GM19035 (cell line): ENCODE data around the gene MED7.
"Not testable (repeated sequence)": the region's sequence is repeated elsewhere in the genome, so short reads cannot be mapped to it uniquely, and the experiment has no call there.

ENCODE experiments used
- ATAC-seq: cut with Tn5 transposase; IDR thresholded peaks from one replicate; pipeline ENCODE4 v1.9.1; 2021; ENCODE audit not compliant: unreplicated experiment

MED7 gene

DNA sequence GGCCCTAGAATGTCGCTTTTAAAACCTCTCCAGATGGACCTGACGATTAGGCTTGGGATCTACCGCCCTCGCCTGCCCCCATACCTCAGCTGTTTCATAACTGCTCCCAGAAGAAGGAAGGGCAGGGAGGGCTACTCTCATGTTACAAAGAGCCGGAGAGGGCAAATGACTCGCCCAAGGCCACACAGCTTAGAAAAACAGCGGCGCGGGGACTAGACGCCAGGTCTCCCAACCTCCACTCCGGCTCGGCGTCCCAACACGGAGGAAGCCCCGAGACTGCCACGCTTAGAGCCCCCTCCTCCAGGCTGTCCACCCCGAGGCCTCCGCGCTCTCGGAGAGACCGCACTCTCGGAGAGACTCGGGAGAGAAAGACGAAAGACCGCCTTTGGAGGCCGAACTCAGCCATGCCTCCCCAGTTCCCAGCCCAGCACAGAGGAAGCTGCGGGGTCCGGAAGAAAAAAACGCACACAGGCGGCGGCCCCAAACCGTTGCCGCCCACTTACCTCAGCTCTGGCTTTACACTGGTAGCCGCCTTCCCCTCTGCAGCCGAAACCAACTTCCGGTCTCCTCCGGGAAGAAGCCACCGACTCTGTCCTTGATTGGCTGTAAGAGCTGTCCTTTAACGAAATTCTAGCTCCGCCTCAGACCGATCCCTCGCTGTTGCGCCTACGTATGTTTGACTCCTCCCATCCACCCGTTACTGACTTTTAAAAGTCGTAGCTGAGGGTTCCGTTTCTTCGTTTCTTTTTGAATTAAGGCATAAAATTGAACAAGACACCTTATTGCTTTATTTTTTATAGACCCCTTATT is at the start of gene MED7:
Gene MED7, minus strand, starts transcription at position 549 of the 810 bp plus-strand sequence. CDS start 3,434 bp downstream, outside the sequence.
- peak; percentile 99 for ATAC-seq

GRCh38 chr5:157189223-157189622 is 46.6 kb upstream of the MED7 start:
- peak; percentile 71 for ATAC-seq

DNA sequence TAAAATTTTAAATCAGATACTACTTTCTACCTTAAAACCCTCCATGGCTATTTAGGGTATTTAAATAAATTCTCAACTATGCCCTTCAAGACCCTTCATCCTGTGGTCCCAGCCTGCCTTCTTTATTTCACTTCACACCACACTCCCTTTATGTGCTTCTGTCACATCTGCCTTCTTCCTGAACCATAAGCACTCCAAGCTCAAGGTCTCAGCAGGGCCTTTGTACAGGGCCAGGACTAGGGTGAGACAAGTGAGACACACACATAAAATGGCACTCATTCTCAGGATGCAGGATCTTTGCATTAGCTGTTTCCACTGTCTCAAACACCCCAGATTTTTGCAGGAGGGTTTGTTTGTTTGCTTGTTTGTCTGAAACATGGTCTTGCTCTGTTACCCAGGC is 45.6 kb upstream of the MED7 start:
- ATAC-seq: no peak

DNA sequence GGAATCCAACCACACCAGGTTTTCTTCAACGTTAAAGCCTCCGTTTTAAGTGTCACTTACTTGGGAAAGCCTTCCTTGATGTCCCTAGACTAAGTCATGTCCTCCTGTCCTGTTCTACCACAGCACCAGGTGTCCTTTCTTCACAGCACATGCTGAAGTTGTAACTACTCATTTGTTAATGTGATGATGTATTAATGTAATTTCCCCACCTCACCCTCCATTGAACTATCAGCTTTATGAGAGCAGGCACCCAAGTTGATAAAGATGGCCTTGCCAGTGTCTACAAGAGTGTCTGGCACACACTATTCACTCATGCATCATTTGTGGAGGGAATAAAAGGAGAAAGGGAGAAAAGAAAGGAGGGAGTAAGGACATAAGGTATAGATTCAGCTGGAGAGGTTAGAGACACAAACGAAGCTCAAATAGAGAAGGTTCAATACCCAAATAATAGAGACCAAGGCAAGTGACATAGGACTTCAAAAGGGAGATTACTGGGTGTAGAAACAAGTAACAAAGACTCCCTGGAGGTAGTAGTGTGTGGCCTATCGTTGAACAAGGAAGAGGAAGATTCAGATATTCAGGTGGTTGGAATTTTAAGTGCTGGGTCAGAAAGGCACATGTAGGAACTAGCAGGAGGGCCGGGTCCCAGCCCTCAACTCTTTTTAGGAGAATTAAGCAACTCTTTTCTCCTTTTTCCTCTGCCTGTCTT is 44.5 kb upstream of the MED7 start:
- ATAC-seq: no peak

DNA sequence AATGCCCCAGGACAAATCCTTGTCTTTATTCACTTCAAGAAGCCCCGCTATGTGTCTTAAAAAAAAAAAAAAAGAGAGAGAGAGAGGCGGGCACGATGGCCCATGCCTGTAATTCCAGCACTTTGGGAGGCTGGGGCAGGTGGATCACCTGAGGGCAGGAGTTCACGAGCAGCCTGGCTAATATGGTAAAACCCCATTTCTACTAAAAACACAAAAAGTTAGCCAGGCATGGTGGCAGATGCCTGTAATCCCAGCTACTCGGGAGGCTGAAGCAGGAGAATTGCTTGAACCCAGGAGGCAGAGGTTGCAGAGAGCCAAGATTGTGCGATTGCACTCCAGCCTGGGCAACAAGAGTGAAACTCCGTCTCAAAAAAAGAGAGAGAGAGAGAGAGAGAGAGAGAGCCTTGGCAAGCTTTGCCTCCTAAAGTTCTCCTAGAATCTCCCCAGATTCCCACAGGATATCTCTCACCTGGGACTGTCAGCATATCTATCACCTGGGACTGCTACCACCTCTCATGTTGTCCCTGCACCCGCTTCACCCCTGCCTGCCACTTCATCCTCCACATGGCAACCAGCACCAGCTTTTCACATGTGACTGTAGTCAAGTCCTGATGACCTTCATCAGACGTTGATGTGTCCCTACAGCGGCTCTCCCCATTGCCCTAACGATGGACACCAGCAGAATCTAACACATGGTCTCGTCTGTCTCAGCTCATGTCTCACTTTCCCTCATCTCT is 43.8 kb upstream of the MED7 start:
- no peak for ATAC-seq

GRCh38 chr5:157185122-157185521 is 42.5 kb upstream of the MED7 start:
- not testable (repeated sequence) for ATAC-seq

DNA sequence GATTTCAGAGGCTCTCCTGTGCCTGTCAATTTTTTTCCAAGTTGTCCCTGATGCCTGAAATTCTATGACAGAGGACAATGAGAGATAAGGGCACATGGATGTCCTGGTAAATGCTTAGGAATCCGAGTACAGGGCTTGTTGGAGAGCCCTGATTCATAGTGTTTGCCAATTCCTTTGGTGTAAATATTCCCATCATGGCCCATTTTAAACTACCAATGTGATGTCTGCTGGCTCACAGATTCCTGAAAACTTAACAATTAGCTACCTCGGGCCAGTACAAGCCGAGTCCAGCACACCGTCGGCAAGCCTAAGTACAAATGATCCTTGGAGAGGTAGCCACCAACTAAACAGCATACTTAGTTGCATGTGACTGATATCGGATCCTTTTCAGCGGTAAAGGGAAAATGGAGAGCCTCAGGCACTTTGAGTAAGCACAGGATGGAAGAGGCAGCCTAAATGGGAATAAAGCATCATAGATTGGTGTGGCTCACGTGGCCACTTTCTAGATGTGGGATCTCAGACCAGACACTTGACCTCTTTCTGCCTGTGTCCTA is 41.5 kb upstream of the MED7 start:
- no peak for ATAC-seq

DNA sequence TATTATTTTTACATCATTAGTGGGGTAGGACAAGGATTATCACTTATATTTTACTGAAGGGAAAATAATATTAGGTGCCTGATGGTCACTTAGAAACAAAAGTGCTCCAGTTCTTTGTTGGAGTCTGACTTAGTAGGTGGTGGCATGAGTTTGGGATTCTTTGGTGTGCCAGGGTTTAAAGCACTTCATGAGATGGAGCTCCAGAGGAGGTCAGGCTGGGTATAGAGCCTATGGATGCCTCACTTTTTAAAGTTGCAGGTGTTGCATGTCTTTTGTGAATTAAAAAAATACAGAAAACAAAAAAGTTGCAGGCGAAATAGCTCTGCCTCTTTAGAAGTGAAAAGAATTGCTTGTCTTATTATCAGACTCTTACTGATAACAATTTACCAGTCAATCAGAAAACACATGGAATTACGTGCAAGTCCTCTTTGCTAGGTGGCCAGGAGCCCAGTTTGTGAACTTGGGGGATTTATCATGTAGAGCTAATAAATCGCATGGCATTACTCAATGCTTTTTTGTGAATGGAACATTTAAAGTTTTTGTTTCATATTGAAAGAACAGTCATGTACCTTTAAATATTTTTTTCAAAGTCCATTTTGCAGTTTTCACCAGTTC is 39.6 kb upstream of the MED7 start:
- no peak for ATAC-seq

GRCh38 chr5:157180374-157181264 is 38.0 kb upstream of the MED7 start, which contains the start of gene ITK:
TSS of gene ITK (plus strand) at chr5:157180840. CDS start at chr5:157180978, 138 bp downstream.
- ATAC-seq: no peak

DNA sequence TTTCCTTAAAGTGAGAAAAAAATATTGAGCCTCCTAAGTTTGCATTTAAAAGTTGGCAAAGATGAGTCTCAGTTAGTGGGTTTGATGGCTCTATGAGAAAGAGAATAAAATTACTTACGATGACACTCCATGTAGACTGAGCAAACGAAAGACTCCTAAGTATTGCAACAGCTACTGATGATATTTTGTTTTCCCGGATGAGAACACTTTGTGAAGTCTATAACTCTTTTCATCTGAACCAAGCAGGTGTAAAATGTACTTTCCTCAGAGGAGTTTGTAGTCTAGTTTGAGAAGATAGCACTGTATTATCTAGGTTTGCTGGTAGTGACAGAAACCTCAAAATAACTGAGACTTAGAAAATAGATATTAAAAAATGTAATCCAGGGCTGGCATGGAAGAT is 36.3 kb upstream of the MED7 start:
- ATAC-seq: no peak

GRCh38 chr5:157177953-157178352 is 35.3 kb upstream of the MED7 start:
- ATAC-seq: no peak

- no peak for ATAC-seq
These were observed 32.5 kb upstream of the MED7 start for GRCh38 chr5:157175071-157175612.

DNA sequence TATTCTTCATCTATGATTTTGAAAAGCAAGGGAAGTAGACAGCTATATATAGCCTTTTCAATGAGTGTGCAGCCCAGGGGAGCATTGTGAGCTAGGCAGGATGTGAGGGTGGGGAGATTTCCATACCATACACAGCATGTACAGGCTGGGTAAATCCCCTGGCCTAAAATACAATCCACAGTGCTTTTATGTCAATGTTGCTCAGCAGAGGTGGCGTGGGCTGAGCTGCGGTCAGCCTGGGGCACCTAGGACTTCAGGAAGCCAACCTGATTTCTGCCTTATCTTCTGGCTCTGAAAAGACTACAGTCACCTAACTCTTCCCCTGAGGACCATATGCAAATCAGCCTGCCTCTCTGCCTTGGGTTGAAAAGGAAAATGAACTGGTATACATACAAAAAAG is 29.7 kb upstream of the MED7 start:
- ATAC-seq: peak; percentile 99

DNA sequence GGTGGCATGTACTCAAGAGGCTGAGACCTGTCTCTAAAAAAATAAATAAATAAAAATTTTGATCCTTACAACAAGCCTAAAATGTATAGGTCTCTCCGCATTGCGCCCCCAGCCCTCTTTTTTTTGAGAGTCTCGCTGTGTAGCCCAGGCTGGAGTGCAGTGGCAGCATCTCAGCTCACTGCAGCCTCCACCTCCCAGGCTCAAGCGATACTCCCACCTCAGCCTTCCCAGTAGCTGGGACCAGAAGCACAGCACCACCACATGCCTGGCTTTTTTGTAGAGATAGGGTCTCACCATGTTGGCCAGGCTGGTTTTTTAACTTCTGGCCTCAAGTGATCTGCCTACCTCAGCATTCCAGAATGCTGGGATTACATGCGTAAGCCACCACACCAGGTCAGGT is 25.6 kb upstream of the MED7 start:
- ATAC-seq: no peak

DNA sequence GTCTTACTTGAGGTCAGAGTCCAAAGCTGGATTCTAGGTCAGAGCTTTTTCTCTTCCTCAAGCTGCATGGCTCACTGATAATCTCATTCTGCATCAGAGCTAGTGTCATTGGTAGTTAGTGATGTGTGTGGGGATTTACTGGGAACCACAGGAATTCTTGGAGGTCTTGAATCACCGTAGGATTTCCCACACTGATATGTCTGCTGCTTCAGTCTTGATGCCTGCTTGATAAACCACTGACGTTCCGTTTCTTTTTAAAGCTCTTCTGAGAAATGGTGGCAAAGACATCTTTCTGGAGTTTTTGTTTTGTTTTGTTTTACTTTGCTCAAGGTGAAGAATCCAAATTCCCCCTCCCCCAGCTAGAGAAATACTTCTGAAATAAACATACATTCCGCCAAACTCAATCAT is 24.6 kb upstream of the MED7 start:
- no peak for ATAC-seq

GRCh38 chr5:157166214-157167213 is 23.8 kb upstream of the MED7 start, which contains the start of gene GARIN3:
TSS of gene GARIN3 (minus strand) at chr5:157166264. CDS start at chr5:157166168, 96 bp downstream.
- ATAC-seq: no peak

GRCh38 chr5:157165668-157166067 is 23.0 kb upstream of the MED7 start:
- no peak for ATAC-seq

- no peak for ATAC-seq
These were observed 22.6 kb upstream of the MED7 start for GRCh38 chr5:157165261-157165660.
